ENCODE data around the gene SBF2.
"Not testable (repeated sequence)": the region's sequence is repeated elsewhere in the genome, so short reads cannot be mapped to it uniquely, and the experiment has no call there.

The SBF2 gene

DNA sequence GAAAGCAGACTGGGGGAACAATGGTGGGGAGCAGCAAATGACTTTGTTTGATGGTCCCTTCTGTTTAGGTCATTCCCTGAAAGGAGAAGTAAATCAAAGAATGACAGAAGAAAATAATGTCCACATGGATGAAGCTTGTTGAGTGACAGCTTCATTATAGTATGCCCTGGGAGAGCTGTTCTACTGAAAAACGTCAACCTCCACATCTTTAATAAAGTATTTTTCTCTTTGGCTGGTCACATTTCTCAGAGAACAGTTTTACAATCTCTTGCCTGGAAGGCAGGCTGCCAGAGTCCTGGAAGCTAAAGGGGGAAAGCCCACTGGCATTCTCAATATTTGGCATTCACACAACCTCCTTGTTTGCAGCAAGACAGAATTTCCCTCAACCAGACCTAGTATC, 342.2 kb downstream of the SBF2 start:
- Histone ChIP-seq H3K4me1 (ENCODE audit: control insufficient read depth, insufficient read depth, low read length) (no peaks in the 10 kb centered on the region), H3K9me3 (ENCODE audit: control insufficient read depth in 2 of 2, low read length in 2 of 2) (no peaks in the 10 kb centered on the region), H3K36me3 (ENCODE audit: control insufficient read depth in 2 of 2, insufficient read depth in 2 of 2, low read length in 2 of 2) (peaks cover 0 to 3% of the 10 kb centered on the region in 2 donors), H3K9ac (ENCODE audit: low read length in 2 of 2) (no peak overlapping the region), H3K27me3 (ENCODE audit: control insufficient read depth in 1 of 2, insufficient read depth in 2 of 2, low read length in 2 of 2) (no peaks in the 10 kb centered on the region), H3K27ac (ENCODE audit: low read length) (no peak overlapping the region), H3K4me3 (ENCODE audit: low read length in 2 of 2) (no peak overlapping the region)

DNA sequence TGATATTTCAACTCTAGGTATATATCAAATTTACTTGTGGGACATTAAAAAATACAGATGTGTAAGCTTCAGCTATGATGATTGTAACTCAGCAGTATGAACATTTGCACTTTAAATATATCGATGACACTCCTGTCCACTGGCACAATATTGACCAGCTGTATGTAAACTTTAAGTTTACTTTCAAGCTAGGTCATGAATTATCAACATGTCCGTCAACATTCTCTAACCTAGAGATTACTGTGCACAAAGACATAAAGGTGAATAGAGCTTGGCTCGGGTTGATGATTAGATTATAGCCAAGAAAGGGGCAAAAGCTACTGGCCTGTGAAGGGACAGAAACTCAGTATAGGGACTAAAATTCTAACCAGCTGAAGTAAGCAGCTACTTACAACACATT, 343.6 kb downstream of the SBF2 start:
- Histone ChIP-seq H3K4me3 (ENCODE audit: low read length in 2 of 2) (no peak overlapping the region), H3K9me3 (ENCODE audit: control insufficient read depth in 2 of 2, low read length in 2 of 2) (no peaks in the 10 kb centered on the region), H3K36me3 (ENCODE audit: control insufficient read depth in 2 of 2, insufficient read depth in 2 of 2, low read length in 2 of 2) (peaks cover 0 to 3% of the 10 kb centered on the region in 2 donors), H3K27me3 (ENCODE audit: control insufficient read depth in 1 of 2, insufficient read depth in 2 of 2, low read length in 2 of 2) (no peaks in the 10 kb centered on the region), H3K4me1 (ENCODE audit: control insufficient read depth, insufficient read depth, low read length) (no peaks in the 10 kb centered on the region), H3K9ac (ENCODE audit: low read length in 2 of 2) (no peak overlapping the region), H3K27ac (ENCODE audit: low read length) (no peak overlapping the region)

DNA sequence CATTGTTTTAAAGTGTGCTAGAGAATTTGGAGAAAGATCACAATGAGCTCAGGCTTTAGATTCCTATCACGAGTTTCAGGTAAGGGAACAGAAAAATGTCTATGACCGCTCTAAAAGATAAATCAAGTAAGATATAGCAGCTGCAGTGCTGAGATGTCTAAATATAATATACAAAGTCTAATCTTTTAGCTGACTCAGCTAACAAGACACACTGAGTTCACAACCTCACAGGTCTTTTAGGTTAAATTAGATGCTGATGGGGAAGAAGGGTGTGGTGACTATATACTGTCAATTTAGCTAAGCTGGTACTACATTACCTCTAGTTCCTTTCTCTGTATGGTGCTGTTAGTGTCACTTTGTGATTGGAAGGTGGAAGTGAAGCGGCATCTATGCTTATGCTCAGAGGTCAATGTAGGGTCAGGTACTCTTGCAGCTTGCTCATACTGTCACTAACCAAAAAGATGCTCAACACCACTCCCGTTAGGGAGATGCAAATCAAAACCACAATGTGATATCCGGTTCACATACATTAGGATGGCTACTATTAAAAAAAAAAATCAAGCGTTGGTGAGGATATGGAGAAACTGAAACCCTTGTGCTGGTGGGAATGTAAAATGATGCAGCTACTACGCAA, 346.7 kb downstream of the SBF2 start:
- no peak overlapping the region for H3K4me3 ChIP-seq (ENCODE audit: low read length in 2 of 2)
- no peaks in the 10 kb centered on the region for H3K4me1 ChIP-seq (ENCODE audit: control insufficient read depth, insufficient read depth, low read length)

DNA sequence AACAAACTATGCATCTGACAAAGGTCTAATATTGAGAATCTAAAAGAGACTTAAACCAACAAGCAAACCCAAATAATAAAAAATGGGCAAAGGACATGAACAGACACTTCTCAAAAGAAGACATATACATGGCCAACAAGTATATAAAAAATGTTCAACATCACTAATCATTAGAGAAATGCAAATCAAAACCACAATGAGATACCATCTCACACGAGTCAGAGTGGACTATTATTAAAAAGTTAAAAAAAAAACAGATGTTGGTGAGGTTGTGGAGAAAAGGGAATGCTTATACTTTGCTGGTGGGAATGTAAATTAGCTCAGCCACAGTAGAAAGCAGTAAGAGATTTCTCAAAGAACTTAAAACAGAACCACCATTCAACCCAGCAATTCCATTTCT, 348.3 kb downstream of the SBF2 start:
- H3K27ac ChIP-seq (ENCODE audit: low read length); H3K4me3 ChIP-seq (ENCODE audit: low read length in 2 of 2); H3K4me1 ChIP-seq (ENCODE audit: control insufficient read depth, insufficient read depth, low read length); H3K9ac ChIP-seq (ENCODE audit: low read length in 2 of 2); H3K27me3 ChIP-seq (ENCODE audit: control insufficient read depth in 1 of 2, insufficient read depth in 2 of 2, low read length in 2 of 2); H3K36me3 ChIP-seq (ENCODE audit: control insufficient read depth in 2 of 2, insufficient read depth in 2 of 2, low read length in 2 of 2); H3K9me3 ChIP-seq (ENCODE audit: control insufficient read depth in 2 of 2, low read length in 2 of 2): not testable (repeated sequence)

More for the DNA sequence above, 346.7 kb downstream of the SBF2 start:
- Histone ChIP-seq H3K27me3 (ENCODE audit: control insufficient read depth in 1 of 2, insufficient read depth in 2 of 2, low read length in 2 of 2) (no peaks in the 10 kb centered on the region), H3K9me3 (ENCODE audit: control insufficient read depth in 2 of 2, low read length in 2 of 2) (no peaks in the 10 kb centered on the region), H3K27ac (ENCODE audit: low read length) (no peak overlapping the region), H3K36me3 (ENCODE audit: control insufficient read depth in 2 of 2, insufficient read depth in 2 of 2, low read length in 2 of 2) (peaks cover 0 to 3% of the 10 kb centered on the region in 2 donors), H3K9ac (ENCODE audit: low read length in 2 of 2) (no peak overlapping the region)

DNA sequence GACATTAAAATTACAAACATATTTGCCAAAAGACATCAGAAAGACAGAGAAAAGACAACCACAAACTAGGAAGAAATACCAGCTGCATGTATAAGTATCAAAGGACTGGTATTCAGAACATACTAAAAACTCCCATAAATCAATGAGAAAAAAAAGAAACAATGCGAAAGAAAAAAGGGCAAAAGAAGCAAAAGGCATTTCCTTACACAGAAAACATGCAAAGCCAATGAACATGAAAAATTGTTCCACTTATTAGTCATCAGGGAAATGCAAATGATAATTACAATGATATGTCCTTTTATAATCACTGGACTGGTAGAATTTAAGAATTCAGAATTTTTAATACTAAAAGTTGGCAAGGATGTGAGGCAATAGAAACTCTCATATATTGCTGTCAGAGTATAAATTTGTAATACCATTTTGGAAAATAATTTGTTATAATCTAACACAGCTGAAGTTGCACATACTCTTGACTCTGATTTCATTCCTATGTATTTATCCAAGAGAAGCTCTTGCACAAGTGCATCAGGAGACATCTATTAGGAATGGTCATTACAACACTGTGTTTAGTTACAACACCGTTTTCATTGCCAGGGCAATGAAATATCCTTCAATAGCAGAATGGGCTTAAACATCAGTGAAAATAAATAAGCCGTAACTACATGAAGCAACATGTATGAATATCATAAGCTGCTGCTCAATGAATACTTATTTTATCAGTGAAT, 350.5 kb downstream of the SBF2 start:
- no peaks in the 10 kb centered on the region for H3K9me3 ChIP-seq (ENCODE audit: control insufficient read depth in 2 of 2, low read length in 2 of 2)
- no peak overlapping the region for H3K27ac ChIP-seq (ENCODE audit: low read length)
- peaks cover 0 to 3% of the 10 kb centered on the region in 2 donors for H3K36me3 ChIP-seq (ENCODE audit: control insufficient read depth in 2 of 2, insufficient read depth in 2 of 2, low read length in 2 of 2)
- no peaks in the 10 kb centered on the region for H3K27me3 ChIP-seq (ENCODE audit: control insufficient read depth in 1 of 2, insufficient read depth in 2 of 2, low read length in 2 of 2)
- H3K9ac ChIP-seq (ENCODE audit: low read length in 2 of 2): no peak overlapping the region
- no peaks in the 10 kb centered on the region for H3K4me1 ChIP-seq (ENCODE audit: control insufficient read depth, insufficient read depth, low read length)
- no peak overlapping the region for H3K4me3 ChIP-seq (ENCODE audit: low read length in 2 of 2)

DNA sequence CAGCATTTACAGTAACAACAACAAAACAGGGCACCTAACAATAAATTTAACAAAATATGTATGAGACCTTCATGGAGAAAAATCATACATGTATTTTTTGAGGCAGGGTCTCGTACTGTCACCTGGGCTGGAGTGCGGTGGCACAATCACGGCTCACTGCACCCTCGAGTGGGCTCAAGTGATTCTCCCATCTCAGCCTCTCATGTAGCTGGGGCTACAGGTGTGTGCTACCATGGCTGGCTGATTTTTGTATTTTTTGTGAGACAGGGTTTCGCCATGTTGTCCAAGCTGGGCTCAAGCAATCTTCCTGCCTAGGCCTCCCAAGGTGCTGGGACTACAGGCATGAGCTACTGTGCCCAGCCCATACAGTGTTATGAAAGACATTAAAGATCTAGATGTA, 352.0 kb downstream of the SBF2 start:
- H3K27me3 ChIP-seq (ENCODE audit: control insufficient read depth in 1 of 2, insufficient read depth in 2 of 2, low read length in 2 of 2): no peaks in the 10 kb centered on the region
- H3K4me3 ChIP-seq (ENCODE audit: low read length in 2 of 2): no peak overlapping the region
- no peak overlapping the region for H3K9ac ChIP-seq (ENCODE audit: low read length in 2 of 2)
- H3K27ac ChIP-seq (ENCODE audit: low read length): no peak overlapping the region
- H3K9me3 ChIP-seq (ENCODE audit: control insufficient read depth in 2 of 2, low read length in 2 of 2): no peaks in the 10 kb centered on the region
- no peaks in the 10 kb centered on the region for H3K36me3 ChIP-seq (ENCODE audit: control insufficient read depth in 2 of 2, insufficient read depth in 2 of 2, low read length in 2 of 2)
- H3K4me1 ChIP-seq (ENCODE audit: control insufficient read depth, insufficient read depth, low read length): no peaks in the 10 kb centered on the region

DNA sequence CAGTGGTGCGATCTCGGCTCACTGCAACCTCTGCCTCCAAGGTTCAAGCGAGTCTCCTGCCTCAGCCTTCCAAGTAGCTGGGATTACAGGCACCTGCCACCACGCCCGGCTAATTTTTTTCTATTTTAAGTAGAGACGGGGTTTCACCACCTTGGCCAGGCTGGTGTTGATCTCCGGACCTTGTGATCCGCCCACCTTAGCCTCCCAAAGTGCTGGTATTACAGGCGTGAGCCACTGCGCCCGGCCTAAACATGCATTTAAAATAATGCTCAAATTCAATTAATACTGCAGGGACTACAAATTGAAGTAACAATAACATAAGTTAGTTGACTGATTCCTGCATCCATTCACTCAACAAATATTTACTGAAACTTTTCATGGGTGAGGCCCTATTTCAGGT, 354.9 kb downstream of the SBF2 start:
- not testable (repeated sequence) for H3K27ac ChIP-seq (ENCODE audit: low read length); H3K36me3 ChIP-seq (ENCODE audit: control insufficient read depth in 2 of 2, insufficient read depth in 2 of 2, low read length in 2 of 2); H3K27me3 ChIP-seq (ENCODE audit: control insufficient read depth in 1 of 2, insufficient read depth in 2 of 2, low read length in 2 of 2); H3K4me1 ChIP-seq (ENCODE audit: control insufficient read depth, insufficient read depth, low read length); H3K4me3 ChIP-seq (ENCODE audit: low read length in 2 of 2); H3K9me3 ChIP-seq (ENCODE audit: control insufficient read depth in 2 of 2, low read length in 2 of 2); H3K9ac ChIP-seq (ENCODE audit: low read length in 2 of 2)

DNA sequence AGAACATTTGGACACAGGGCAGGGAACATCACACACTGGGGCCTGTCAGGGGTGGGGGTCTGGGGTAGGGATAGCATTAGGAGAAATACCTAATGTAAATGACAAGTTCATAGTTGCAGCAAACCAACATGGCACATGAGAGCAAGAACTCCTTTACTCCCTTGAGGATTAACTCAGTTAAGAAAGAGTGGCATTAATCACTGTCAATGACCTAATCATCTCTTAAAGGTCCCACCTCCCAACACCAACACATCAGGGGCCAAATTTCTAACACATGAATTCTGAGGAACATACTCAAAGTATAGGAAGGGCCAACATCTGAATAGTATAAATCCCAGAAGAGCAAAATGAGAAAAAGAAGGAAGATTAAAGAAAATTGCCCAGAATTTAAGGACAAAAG, 357.3 kb downstream of the SBF2 start:
- H3K4me1 ChIP-seq (ENCODE audit: control insufficient read depth, insufficient read depth, low read length): no peaks in the 10 kb centered on the region
- no peaks in the 10 kb centered on the region for H3K27me3 ChIP-seq (ENCODE audit: control insufficient read depth in 1 of 2, insufficient read depth in 2 of 2, low read length in 2 of 2)
- H3K27ac ChIP-seq (ENCODE audit: low read length): no peak overlapping the region
- H3K9me3 ChIP-seq (ENCODE audit: control insufficient read depth in 2 of 2, low read length in 2 of 2): no peaks in the 10 kb centered on the region
- H3K9ac ChIP-seq (ENCODE audit: low read length in 2 of 2): no peak overlapping the region
- no peaks in the 10 kb centered on the region for H3K36me3 ChIP-seq (ENCODE audit: control insufficient read depth in 2 of 2, insufficient read depth in 2 of 2, low read length in 2 of 2)
- H3K4me3 ChIP-seq (ENCODE audit: low read length in 2 of 2): no peak overlapping the region

DNA sequence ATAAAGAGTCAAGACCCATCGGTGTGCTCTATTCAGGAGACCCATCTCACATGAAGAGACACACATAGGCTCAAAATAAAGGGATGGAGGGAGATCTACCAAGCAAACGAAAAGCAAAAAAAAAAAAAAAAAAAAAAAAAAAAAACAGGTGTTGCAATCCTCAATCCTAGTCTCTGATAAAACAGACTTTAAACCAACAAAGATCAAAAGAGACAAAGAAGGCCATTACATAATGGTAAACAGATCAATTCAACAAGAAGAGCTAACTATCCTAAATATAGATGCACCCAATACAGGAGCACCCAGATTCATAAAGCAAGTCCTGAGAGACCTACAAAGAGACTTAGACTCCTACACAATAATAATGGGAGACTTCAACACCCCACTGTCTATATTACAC, 361.2 kb downstream of the SBF2 start:
- not testable (repeated sequence) for H3K27me3 ChIP-seq (ENCODE audit: control insufficient read depth in 1 of 2, insufficient read depth in 2 of 2, low read length in 2 of 2); H3K9ac ChIP-seq (ENCODE audit: low read length in 2 of 2); H3K27ac ChIP-seq (ENCODE audit: low read length); H3K4me3 ChIP-seq (ENCODE audit: low read length in 2 of 2); H3K4me1 ChIP-seq (ENCODE audit: control insufficient read depth, insufficient read depth, low read length); H3K36me3 ChIP-seq (ENCODE audit: control insufficient read depth in 2 of 2, insufficient read depth in 2 of 2, low read length in 2 of 2); H3K9me3 ChIP-seq (ENCODE audit: control insufficient read depth in 2 of 2, low read length in 2 of 2)

DNA sequence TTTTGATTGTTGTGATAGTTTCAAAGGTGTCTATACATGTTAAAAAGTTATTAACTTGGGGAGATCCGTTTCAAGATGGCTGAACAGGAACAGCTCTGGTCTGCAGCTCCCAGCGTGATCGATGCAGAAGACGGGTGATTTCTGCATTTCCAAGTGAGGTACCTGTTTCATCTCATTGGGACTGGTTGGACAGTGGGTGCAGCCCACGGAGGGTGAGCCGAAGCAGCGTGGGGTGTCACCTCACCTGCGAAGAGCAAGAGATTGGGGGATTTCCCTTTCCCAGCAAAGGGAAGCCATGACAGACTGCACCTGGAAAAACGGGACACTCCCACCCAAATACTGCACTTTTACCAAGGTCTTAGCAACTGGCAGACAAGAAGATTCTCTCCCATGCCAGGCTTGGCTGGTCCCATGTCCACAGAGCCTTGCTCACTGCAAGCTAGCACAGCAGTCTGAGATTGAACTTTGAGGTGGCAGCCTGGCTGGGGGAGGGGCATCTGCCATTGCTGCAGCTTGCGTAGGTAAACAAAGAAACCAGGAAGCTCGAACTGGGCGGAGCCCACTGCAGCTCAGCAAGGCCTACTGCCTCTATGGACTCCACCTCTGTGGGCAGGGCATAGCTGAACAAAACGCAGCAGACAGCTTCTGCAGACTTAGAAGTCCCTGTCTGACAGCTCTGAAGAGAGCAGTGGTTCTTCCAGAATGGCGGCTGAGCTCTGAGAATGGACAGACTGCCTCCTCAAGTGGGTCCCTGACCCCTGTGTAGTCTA, 363.3 kb downstream of the SBF2 start:
- H3K9ac ChIP-seq (ENCODE audit: low read length in 2 of 2); H3K27me3 ChIP-seq (ENCODE audit: control insufficient read depth in 1 of 2, insufficient read depth in 2 of 2, low read length in 2 of 2); H3K4me1 ChIP-seq (ENCODE audit: control insufficient read depth, insufficient read depth, low read length); H3K4me3 ChIP-seq (ENCODE audit: low read length in 2 of 2); H3K27ac ChIP-seq (ENCODE audit: low read length); H3K36me3 ChIP-seq (ENCODE audit: control insufficient read depth in 2 of 2, insufficient read depth in 2 of 2, low read length in 2 of 2); H3K9me3 ChIP-seq (ENCODE audit: control insufficient read depth in 2 of 2, low read length in 2 of 2): not testable (repeated sequence)

DNA sequence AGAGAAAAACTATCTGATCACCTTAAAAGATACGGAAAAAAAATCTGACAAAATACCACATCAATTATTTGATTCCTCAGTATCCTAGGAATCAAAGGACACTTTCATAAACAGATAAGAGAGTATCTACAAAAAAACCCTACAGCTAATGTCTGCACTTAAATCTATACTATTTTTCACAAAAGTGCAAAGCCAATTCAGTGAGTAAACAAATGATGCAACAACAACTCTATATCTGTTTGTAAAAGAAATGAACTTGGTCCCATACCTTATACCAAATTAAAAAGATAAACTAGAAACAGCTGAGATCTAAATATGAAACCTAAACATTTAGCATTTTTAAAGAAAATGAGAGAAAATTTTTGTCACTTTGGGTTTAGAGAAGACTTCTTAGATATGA, 366.3 kb downstream of the SBF2 start:
- peaks cover 0 to 2% of the 10 kb centered on the region in 2 donors for H3K36me3 ChIP-seq (ENCODE audit: control insufficient read depth in 2 of 2, insufficient read depth in 2 of 2, low read length in 2 of 2)
- H3K27ac ChIP-seq (ENCODE audit: low read length): no peak overlapping the region
- H3K4me1 ChIP-seq (ENCODE audit: control insufficient read depth, insufficient read depth, low read length): no peaks in the 10 kb centered on the region
- H3K27me3 ChIP-seq (ENCODE audit: control insufficient read depth in 1 of 2, insufficient read depth in 2 of 2, low read length in 2 of 2): no peaks in the 10 kb centered on the region
- no peak overlapping the region for H3K9ac ChIP-seq (ENCODE audit: low read length in 2 of 2)
- no peaks in the 10 kb centered on the region for H3K9me3 ChIP-seq (ENCODE audit: control insufficient read depth in 2 of 2, low read length in 2 of 2)
- H3K4me3 ChIP-seq (ENCODE audit: low read length in 2 of 2): no peak overlapping the region

Data from stomach smooth muscle (tissue), 2 donors.